HG02798 (cell line): ENCODE results near the gene DDX1.

Experiments
- ATAC-seq: cut with Tn5 transposase; IDR thresholded peaks from one replicate; pipeline ENCODE4 v1.9.1; 2021; ENCODE audit warnings: mild to moderate bottlenecking; ENCODE audit not compliant: unreplicated experiment, poor library complexity

The DDX1 gene

DNA sequence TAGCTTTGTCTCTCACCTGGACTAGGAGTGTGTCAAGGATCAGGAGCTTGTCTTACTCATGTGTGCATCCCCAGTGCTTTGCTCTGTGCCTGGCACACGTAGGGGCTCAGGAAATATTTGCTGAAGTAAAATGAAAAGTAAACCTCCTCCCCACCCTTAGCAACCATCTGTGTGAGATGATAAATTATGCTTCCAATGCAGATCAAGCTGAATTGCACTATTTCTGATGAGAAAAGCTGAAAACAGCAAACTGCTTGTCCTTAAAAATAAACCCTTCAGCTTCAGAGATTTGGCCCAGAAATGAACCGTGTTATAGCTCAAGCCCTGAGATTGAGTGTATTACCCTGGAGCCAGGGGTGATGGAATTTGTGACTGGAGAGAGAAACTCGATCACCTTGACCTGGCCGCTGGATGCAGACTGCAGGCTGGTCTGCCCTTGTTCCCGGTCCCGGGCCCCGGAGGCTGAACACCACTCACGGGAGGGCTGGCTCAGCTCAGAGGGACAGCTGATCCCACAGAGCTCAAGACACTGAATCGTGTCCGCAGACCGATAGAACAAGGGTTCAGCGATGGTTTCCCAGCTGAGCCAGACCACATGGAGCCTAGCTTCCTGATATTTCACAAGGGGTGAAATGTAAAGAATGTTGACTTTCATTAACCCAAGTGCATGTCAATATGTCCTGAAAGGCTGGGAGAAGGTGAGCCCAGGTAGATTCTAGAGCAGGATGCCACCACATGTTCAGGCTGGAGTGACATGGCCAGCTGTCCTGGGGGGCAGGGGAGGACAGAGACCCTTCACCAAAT is 50.5 kb downstream of the DDX1 start:
- ATAC-seq: no peak

DNA sequence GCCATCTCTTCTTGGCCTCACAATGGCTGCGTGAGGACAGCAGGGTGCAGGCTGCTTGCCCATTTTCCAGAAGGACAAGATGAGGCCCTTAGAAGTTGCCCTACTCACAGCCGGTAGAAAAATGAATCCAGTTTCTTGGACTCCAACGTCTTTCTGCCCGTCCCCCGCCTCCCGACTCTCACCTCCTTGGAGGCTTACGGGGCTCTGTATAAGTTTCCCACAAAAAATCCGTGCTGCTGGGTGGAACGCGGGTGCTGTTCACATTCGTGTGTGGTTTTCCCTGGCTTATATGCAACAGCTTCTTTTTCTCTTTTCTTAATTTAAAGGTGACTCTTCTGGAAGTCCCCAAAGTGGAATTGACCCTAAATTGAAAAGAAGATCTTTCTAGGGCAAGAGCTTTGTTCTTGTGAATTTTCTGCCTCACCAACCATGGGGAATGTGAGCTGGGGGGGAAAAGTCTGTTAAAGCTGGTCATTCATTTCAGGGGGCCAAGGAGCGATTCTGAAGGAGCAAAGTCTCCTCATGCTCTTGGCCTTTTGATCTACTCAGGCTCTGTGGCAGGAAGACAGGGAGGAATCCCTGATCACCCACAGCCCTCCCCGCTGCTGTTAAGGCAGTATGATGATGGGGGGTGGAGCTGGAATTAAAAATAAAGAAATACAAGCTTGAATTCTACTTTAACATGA is 51.3 kb downstream of the DDX1 start:
- ATAC-seq: no peak

DNA sequence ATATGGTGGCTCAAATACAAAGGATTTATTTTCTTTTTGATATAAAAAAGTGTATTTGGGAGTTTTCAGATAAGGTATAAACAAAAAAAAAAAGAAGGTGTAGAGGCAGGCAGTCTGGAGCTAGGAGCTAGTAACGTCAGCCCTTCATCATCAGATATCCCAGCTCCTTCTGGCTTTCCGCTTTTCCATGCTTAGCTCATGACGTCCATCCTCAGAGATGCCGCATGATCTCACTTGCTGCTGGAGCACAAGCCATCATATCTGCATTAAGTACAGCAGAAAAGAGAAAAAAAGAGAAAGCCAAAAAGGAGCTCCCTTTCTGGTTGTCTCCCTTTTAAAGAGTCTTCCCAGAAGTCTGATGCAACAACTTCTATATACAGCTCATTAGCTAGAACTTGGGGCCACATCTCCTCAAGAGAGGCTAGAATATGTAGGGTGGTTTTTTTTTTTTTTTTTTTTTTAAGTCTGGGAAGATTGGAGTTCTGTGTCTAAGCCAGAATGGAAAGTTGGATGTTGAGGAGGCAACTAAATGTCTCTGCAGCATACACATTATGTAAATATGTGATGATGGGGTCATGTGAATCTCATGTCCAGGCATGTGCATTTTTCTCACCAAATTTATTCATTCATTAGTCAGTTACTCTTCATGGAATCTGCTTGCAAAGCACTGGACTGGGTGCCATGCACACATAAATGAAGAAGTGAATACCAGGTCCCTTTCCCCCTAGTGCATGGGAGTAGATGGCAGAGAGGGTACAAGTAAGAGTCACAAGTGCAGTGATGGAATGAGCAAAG is 52.3 kb downstream of the DDX1 start:
- ATAC-seq: no peak

DNA sequence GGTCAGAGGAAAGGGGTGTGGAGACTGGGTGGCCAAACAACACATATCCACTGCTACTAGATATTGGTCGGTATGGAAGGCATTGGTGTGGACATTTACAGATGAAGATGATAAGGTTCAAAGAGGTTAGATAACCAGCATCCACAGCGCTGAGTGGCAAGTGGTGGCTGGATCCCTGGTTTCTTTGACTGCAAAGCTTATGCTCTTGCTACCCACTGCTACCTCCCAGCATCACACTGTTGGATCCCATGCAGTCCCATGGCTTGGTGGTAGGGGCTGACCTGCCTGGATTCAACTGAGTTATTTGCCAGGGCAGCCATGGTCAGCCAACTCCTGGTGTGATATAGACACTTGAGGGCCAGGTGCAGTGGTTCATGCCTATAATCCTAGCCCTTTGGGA is 53.6 kb downstream of the DDX1 start:
- no peak for ATAC-seq

DNA sequence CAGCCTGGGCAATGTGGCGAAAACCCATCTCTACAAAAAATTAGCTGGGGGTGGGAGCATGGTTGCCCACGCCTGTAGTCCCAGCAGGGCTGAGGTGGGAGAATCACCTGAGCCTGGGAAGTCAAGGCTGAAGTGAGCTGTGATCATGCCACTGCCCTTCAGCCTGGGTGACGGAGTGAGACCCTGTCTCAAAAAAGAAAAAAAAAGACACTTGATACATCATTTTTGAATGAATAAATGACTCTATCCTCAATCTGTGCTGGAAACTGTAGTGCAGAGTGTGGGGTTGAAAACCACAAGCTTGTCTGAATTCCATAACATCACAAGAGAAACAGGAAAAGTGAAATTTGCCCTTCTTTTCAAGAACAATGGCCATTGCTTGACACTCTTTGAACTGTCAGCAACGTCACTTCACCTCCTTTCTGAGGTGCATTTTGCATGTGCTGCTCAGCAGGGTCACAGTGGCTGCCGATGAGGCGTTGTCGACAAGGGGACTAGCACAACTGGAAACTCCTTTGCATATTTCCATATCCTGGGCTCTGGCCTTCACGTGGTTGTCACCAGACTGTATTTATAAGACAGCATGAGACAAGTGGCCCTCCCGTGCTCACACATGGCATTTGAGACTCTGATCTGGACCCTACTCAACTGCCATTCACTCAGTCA is 54.2 kb downstream of the DDX1 start:
- no peak for ATAC-seq

DNA sequence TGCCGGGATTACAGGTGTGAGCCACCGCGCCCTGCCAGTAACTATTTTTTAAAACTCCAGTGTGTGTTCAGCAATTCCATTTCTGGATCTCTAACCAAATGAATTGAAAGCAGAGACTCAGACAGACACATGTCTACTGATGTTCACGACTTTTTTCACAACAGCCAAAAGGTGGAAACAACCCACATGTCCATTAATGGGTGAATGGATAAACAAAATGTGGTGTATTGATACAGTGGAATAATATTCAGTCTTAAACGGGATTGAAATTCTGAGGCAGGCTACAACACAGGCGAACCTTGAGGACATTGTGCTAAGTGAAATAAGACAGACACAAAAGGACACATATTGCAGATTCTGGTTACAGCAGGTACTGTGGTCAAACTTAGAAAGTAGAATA is 55.0 kb downstream of the DDX1 start:
- ATAC-seq: no peak

DNA sequence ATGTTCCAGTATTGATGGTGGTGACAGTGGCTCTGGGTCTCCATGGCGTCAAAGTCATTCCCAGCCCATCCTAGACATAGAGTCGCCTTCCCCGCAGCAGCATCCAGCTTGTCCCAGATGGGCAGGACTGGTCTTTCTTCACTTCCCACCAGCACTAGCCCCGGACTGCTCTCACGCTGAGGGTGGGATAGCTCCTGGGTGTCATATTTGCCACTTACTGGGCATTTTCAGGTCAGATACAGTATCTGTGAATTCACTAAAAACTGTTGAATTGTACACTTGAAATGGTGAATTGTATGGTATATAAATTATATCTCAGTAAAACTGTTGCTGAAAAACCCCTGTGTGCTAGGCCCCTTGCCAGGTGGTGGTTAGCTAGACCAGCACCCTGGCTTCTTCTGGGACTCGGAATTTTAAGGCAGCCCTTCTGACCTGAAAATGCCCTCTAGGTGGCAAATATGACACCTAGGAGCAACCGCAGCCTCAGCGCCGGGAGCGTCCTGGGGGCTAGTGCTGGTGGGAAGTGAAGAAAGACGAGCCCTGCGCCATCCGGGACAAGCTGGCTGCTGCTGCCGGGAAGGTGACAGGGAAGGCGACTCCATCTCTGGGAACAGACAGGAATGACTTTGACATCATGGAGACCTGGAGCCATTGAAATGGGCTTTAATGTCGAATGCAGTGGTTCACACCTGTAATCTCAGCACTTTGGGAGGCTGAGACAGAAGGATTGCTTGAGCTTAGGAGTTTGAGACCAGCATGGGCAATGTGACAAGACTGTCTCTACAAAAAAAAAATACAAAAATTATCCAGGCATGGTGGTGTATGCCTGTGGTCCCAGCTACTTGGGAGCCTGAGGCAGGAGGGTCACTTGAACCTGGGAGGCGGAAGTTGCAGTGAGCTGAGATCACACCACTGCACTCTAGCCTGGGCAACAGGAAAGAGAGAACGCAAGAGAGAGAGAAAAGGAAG is 56.2 kb downstream of the DDX1 start:
- no peak for ATAC-seq

DNA sequence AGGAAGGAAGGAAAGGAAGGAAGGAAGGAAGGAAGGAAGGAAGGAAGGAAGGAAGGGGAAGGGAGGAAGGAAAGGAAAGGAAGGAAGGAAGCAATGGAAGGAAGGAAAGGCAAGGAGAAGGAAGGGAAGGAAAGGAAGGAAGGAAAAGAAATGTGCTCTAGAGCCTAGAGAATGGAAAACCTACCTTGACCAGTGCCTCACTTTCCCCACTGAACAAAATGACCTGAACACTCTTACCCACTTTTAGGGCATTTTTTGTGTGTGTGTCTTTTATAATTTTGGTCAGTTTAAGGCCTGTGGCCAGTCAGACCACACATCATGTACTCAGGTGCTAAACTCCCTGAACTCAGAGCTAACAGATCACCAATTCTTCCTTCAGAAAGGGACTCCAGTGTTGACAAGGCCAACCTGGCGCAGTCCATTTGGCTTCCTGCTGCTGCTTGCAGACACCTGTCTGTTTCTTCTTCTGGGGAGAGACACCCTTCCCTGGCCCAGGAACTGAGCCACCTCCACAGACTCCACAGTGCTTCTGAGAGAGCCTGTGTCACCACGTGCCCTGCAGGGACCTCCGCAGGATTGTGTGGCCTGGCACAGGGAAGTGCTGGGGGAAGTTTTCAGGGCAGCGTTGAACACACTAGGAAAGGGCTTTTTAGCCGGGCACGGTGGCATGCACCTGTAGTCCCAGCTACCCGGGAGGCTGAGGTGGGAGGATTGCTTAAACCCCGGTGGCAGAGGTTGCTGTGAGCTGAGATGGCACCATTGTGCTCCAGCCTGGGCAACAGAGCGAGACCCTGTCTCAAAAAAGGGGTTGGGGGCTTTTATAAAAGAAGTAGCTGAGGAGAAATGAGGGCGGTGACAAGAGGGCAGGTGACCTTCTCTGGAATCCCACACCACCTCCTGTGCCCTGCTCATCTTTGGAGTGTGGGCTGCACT is 57.2 kb downstream of the DDX1 start:
- ATAC-seq: no peak

DNA sequence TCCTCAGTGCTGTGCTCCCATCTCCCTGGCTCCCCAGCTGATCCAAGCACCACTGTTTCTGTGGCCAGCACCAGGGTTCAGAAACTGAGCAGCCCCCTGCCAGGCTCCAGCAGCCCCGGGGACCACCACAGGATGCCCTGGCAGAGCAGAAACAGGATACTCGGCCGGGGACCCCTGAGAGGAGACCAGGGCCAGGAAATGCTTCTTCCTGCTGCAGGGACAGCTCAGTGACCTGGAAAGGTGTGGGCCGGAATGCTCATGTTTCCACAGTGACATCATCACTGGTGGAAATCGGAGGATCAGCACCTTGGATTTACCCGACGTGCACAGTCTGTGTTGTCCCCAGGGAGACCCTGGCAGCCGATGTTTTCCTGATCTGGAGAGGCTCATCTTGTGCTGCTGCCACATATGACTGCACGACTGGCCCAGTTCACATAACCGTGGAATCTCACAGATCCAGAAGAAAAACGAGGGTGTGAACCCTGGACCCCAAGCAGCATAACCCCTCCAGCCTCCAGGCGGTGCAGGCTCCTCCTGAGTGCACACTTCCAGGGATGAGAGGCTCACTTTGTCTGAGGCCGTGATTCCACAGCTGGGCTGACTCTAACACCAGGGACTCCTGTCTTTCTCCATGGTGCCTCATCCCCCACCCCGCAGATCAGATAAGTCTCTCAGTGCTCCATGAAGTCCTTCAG is 58.0 kb downstream of the DDX1 start:
- ATAC-seq: no peak

DNA sequence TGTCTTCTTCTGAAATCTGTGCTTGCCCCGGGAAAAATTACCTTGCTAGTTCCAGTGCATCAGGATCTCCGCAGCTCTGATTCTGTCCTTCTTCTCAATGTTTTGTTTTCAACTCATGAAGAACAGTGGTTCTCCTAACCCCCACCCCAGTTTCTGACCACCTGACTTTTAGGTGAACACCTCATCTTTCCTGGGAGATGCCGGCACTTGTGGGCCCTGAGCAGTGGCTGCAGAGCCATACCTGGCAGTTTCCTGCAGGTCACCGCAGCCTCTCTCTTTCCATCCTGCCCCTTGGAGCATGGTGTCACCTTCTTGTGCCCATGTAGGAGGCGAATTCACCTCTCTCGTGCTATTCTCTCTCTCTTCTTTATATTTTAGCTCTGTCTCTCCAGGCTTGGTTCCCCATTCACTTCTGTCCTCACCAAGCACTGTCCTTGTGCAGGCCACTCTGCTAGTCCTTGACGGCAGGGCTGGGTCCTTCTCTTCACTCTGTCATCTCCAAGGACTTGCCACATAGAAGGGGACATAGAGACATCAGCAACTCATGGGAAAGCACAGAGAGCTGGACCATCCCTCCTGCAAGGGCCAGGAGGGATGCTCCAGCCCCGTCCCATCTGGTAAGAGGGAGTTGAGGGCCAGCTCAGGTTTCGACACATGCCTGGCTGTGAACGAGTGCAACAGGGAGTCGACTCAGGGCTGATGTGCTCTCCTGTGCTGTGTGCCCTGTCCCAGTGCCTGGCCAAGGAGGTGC is 59.1 kb downstream of the DDX1 start:
- no peak for ATAC-seq

DNA sequence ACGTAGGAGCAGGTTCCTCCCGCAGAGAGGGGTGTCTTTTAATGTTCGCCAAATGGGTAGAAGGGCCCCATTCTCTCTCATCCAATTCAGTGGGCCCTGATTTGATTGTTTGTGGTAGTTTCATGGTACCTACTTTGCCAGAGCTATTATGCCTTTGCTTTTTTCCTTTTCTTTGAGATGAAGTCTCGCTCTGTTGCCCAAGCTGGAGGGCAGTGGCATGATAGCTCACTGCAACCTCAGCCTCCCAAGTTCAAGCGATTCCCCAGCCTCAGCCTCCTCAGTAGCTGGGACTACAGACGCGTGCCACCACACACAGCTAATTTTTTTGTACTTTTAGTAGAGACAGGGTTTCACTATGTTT is 59.7 kb downstream of the DDX1 start:
- ATAC-seq: no peak

DNA sequence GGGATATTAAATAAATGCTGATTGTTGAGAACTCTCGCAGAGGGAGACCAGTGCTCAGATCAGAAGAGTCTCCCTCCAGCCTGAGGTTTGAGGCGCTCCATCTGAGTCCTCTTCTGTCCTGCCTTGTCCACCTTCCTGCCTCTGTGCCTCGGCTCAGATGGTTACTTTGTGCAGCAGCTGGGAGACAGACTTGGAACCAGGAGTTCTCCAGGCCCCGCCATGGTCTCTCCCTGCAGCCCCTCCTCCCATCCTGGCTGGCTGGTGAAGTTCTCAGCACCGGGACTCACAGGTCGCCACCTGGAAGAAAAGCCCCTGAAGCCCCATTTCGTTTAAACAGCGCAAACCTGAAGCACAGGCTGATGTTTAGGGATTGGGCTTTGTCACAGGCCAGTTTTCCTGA is 60.6 kb downstream of the DDX1 start:
- no peak for ATAC-seq

DNA sequence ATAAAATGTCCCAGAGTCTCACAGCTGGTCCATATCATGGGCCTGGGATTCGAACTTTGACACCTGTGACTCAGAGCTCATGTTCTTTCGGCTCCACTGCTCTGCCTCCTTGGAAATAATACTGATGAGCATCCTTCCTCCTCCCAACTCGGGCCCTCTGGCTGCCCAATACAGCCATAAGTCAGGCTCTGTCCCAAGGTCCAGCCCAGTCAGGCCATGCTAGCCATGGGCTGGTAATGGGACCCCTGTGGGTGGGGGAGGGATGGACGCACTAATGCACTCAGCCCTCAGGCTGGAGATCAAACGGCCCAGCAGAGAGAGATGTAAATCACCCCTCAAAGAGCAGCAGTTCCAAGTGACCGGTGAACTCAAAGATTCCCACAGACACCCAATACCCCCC is 61.1 kb downstream of the DDX1 start:
- no peak for ATAC-seq

DNA sequence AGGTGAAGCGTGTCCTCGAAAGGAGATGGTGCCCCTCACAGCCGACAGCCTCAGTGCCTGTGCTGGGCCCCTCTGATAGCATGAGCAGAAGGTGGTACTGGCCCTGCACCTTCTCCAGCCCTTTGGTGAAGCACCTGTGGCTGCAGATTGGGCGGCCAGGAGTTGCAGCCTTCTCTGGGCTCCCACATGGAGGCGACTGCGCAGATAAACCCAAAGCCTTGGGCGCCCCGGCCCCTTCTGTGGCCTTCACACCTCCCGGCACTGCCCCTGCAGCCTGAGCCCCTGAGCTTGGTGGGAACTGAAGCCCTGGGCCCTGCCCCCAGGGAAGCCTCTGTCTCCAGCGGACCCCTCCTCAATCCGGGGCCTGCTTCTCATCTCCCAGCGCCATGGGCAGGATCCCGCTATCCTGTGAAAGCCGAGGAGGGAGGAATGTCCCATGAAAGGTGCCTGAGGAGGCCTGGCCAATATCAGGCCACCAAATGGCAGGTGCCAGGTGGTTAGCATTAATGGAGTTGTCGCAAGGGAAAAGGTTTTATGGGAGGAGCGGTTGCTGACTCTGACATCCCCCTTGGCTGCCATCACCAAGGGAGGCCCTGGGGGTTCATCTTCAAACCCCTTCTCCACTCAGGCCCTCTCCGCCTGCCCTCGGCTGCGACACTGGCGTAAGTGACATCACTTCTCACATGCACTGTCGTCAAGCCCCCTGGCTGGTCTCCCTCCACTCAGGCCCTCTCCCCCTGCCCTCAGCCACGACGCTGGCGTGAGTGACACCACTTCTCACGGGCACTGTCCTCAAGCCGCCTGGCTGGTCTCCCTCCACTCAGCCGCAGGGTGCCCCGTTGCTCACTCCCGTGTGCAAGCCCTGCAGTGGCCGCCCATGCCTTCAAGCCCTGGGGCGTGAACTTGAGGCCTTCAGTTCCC is 62.4 kb downstream of the DDX1 start:
- no peak for ATAC-seq

DNA sequence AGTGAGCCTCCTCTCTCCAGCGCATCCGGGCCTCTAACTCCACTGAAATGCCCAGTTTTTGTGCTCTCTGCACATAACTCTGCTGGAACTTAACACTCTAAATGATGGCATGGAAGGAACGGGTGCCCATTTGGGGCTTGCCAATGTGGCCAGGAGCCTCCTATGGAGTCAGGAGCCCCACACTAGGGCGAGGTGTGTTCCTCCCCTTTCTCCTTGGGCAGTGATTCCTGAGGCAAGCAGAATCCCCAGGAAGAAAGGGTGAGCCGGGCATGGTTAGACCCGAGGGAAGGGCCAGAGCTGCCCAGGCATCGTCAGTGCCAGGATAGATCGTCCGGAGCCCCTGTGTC is 63.0 kb downstream of the DDX1 start:
- ATAC-seq: no peak

DNA sequence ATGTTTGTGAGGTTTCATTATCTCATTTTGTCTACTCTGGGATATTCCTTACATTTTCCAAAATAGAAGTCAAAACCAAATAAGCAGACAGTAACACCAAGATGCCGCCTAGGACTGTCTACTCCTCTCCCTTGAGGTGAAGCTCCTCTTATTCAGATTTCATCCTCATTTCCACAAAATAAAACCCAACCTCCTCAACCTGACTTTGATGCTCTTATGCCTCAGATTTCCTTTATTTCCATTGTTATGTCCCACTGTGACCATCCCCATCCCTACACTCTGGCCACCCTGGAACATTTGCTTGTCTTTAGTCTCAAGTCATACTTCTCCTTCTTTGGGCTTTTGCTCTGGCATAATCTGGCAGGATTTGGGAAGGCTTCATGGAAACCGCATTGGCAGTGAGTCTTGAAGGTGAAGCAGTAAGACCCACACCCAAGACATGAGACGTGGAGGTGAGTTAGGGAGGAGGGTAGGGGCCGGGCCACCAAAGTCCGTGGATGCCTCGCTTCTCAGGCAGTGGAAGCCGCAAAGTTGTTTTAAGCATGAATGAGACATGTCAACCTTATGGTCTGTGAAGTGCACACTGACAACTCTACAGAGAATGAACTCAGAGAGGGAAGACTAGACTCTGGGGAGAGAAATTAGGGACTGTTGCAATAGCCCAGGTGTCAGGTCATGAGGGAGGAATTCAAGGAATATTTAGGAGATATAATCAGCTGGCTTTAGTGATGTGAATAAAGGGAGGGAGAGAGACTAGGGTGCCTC is 63.6 kb downstream of the DDX1 start:
- ATAC-seq: no peak
